Measurements from ENCODE around the gene PIP5K1C. TPM values are rescaled to one million over a fixed set of nuclear protein-coding genes. Genes with fewer than 3 reads are reported as not detected.
A peak's percentile ranks its signal among the peaks of the same experiment; 100 is the strongest.

Gene PIP5K1C
- total and polyA plus RNA-seq, 9 of the 15 experiments (the other 6 are each of a cell fraction or from before 2014, with no cell fraction given), result 0.38 to 22.1 (median 4.1) TPM

DNA sequence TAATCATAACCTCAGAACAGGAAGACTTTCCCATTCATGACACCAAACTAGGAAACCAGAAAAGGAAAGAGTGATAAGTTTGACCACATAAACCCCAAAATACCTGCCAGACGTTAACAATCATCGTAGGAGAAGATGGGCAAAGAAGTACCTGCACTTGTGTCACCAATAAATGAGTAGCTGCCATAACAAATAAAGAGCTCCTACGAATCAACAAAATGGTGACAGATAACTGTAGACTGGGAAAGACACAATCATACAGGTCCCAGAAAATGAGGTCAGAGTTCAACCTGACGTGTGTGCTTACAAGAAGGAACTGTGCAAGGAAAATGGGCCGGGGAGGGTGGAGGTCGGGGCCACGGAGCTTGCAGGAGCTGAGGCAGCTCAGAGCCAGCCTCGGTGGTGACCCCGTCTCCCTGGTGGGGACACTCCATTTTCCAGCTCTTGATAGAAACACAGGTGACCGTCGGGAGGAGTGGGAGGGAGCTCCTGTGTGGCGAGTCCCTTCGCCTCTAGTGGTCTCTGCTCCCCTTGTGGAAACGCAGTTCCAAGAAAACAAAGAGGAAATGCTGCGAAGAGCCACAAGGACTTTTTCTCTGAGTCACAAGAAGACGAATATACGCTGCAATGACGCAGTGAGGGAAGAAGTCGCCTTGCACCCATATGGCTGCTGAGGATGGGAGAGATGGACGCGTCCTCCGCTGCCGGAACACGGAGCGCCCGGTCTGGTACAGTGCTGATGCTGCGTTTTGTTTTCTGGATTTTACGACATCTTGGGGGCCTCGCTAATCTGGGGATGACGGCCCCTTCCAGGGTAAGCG is 9.5 kb downstream of the PIP5K1C start:
- no peak for FAIRE-seq
- BruUV-seq (replicated peaks), result no TSS peak
- H3K9me3 ChIP-seq (replicated peaks; ENCODE audit: control insufficient read depth, insufficient read depth, low read depth, low read length), result no peaks in the 10 kb centered on the region
- whole genome bisulfite sequencing (ENCODE audit: insufficient coverage, low coverage, missing lambda C conversion rate), result 65% methylated on average over 28 of the region's 31 CpGs
- intact Hi-C loops (cut with micrococcal nuclease) (no loop called here), in situ Hi-C loops (cut with MboI) (no loop called here)
- no peaks in the 10 kb centered on the region for H3K27me3 ChIP-seq (ENCODE audit: control insufficient read depth in 2 of 2, insufficient read depth in 2 of 2, low read length in 2 of 2)
- peaks cover 7% of the 10 kb centered on the region; the same call in 1 of the 3 replicates for H3K36me3 ChIP-seq (ENCODE audit: control insufficient read depth, insufficient read depth, low read length)
- H3K4me2 ChIP-seq (ENCODE audit: insufficient read depth, low read length), result no peak overlapping the region
- no peak overlapping the region for H2AFZ ChIP-seq (ENCODE audit: low read depth, low read length)
- H3K79me2 ChIP-seq (ENCODE audit: control insufficient read depth, insufficient read depth, low read length), result peaks cover 71% of the 10 kb centered on the region
- H3K9ac ChIP-seq (ENCODE audit: insufficient read depth in 1 of 2, low read depth in 2 of 2, low read length in 2 of 2), result no peak overlapping the region
- no peak for DNase-seq (ENCODE audit: extremely low read depth in 1 of 4, low spot score in 3 of 4)
- H3K4me3 ChIP-seq, result no peak overlapping the region
- no peaks in the 10 kb centered on the region for H3K9me1 ChIP-seq (ENCODE audit: control insufficient read depth, insufficient read depth, low read length)
- peaks cover 0 to 66% of the 10 kb centered on the region in 2 experiments; a peak in 3 of 5 replicates for H3K4me1 ChIP-seq (replicated peaks in 1 of 2; ENCODE audit: control insufficient read depth in 2 of 2, insufficient read depth in 2 of 2, low read length in 2 of 2)
- H4K20me1 ChIP-seq (replicated peaks; ENCODE audit: control insufficient read depth, insufficient read depth, low read length), result peaks cover 6% of the 10 kb centered on the region
- H3K27ac ChIP-seq (ENCODE audit: extremely low read depth, low read depth, low read length), result no peak overlapping the region
- CTCF ChIA-PET (ENCODE audit: low intra/inter-chr PET ratio), result interaction anchor here (1.1 kb wide), 1 partner anchor 20 kb away, joined by 3 read pairs; no protein-coding TSS in a partner anchor
- POLR2A ChIA-PET, result interaction anchor here (0.6 to 1.7 kb wide), 6 partner anchors 17 to 158 kb away, joined by 3 to 6 read pairs (median 3); no protein-coding TSS in a partner anchor
- ATAC-seq, result no peak
- TF ChIP-seq NBN (IDR thresholded peaks at IDR 0.05; ENCODE audit: low read depth) (no peak), FOXK1 (CRISPR knock-in tag; IDR thresholded peaks at IDR 0.05; ENCODE audit: borderline replicate concordance) (no peak), PHF8 (IDR thresholded peaks at IDR 0.05; ENCODE audit: borderline replicate concordance, low read length) (no peak), MECOM (CRISPR knock-in tag; IDR thresholded peaks at IDR 0.05) (no peak), TGIF2 (CRISPR knock-in tag; IDR thresholded peaks at IDR 0.05) (no peak), KLF13 (tag; IDR thresholded peaks at IDR 0.05; ENCODE audit: borderline replicate concordance, low read depth) (no peak), NFIC (IDR thresholded peaks at IDR 0.05) (no peak), RBBP5 (IDR thresholded peaks at IDR 0.05; ENCODE audit: borderline replicate concordance, insufficient read depth, low read length, poor library complexity, severe bottlenecking) (peak; percentile 22), ZKSCAN3 (CRISPR knock-in tag; IDR thresholded peaks at IDR 0.05) (no peak), POLR2G (IDR thresholded peaks at IDR 0.05; ENCODE audit: low read depth, low read length) (no peak), PHF21A (IDR thresholded peaks at IDR 0.05; ENCODE audit: borderline replicate concordance, low read depth) (no peak), ZNF717 (CRISPR knock-in tag; IDR thresholded peaks at IDR 0.05) (no peak), MXI1 (IDR thresholded peaks at IDR 0.05; ENCODE audit: low read depth, low read length) (no peak), BCOR (IDR thresholded peaks at IDR 0.05) (peak; percentile 76), NR2C1 (IDR thresholded peaks at IDR 0.05) (peak; percentile 75), NR2C1 (tag; IDR thresholded peaks at IDR 0.05) (peak; percentile 57), EGR1 (conservative IDR thresholded peaks at IDR 0.05) (no peak), CBX3 (IDR thresholded peaks at IDR 0.05; ENCODE audit: borderline replicate concordance in 1 of 2, low read length in 2 of 2) (0 out of 3 replicates have a peak, but pooled peaks of 1 of the 2 experiments have one; percentile 10), ZBTB33 (CRISPR knock-in tag; IDR thresholded peaks at IDR 0.05) (0 out of 2 replicates have a peak, but pooled peaks have one; percentile 92)
